HepG2 (cell line): ENCODE measurements around the gene MPHOSPH8. TPM values are rescaled to one million over a fixed set of nuclear protein-coding genes. Genes with fewer than 3 reads are reported as not detected.

ENCODE experiments used
- CCAR2 ChIP-seq: fragments of 200-400 bp; formaldehyde crosslinking; optimal IDR thresholded peaks from 2 replicates; pipeline ENCODE3; 2018; ENCODE audit warnings: low read depth, mild to moderate bottlenecking, low read length, moderate library complexity
- FOXK1 ChIP-seq: sonication (generic); formaldehyde crosslinking; IDR thresholded peaks from 2 replicates; pipeline ENCODE4 v1.4.0; 2020; ENCODE audit warnings: low read depth, missing genetic modification reagents, borderline replicate concordance
- GZF1 ChIP-seq: sonication (generic); formaldehyde crosslinking; IDR thresholded peaks from 2 replicates; pipeline ENCODE4 v1.5.1; 2020; ENCODE audit warnings: mild to moderate bottlenecking, missing genetic modification reagents
- HMGXB3 ChIP-seq: sonication (generic); formaldehyde crosslinking; IDR thresholded peaks from 2 replicates; pipeline ENCODE4 v1.4.0; 2020; ENCODE audit warnings: missing genetic modification reagents, borderline replicate concordance
- MTF1 ChIP-seq: sonication (generic); formaldehyde crosslinking; IDR thresholded peaks from 2 replicates; pipeline ENCODE4 v1.5.0; 2020; ENCODE audit warnings: missing genetic modification reagents
- NCOA2 ChIP-seq: sonication (generic); formaldehyde crosslinking; IDR thresholded peaks from 2 replicates; pipeline ENCODE4 v1.8.0; 2022; ENCODE audit warnings: inconsistent platforms
- NCOR1 ChIP-seq: fragments of 200-600 bp; sonication (generic); IDR thresholded peaks from 2 replicates; pipeline ENCODE4 v1.7.0; 2017; ENCODE audit warnings: antibody characterized with exemption, low read length, borderline replicate concordance
- PHF8 ChIP-seq: sonication (generic); formaldehyde crosslinking; IDR thresholded peaks from 2 replicates; pipeline ENCODE4 v1.5.0; 2020; ENCODE audit warnings: missing genetic modification reagents
- PPARG ChIP-seq: conservative IDR thresholded peaks from 2 replicates; pipeline ENCODE4 v1.6.1; 2016; ENCODE audit warnings: missing biosample characterization, missing genetic modification reagents
- RFXANK ChIP-seq: IDR thresholded peaks from 2 replicates; pipeline ENCODE4 v1.6.1; 2016
- RXRA ChIP-seq: sonication (generic); formaldehyde crosslinking; IDR thresholded peaks from 2 replicates; pipeline ENCODE4 v1.5.1; 2020; ENCODE audit warnings: missing genetic modification reagents
- SAP130 ChIP-seq: IDR thresholded peaks from 2 replicates; pipeline ENCODE4 v1.6.1; 2016; ENCODE audit warnings: low read depth
- SMARCC2 ChIP-seq: fragments of 450-650 bp; IDR thresholded peaks from 2 replicates; pipeline ENCODE4 v1.6.1; 2017; ENCODE audit warnings: antibody characterized with exemption, mild to moderate bottlenecking
- SPEN ChIP-seq: sonication (generic); formaldehyde crosslinking; IDR thresholded peaks from 2 replicates; pipeline ENCODE4 v1.5.1; 2020; ENCODE audit warnings: low read depth, mild to moderate bottlenecking, missing genetic modification reagents
- TBX2 ChIP-seq: sonication (generic); formaldehyde crosslinking; IDR thresholded peaks from 2 replicates; pipeline ENCODE4 v1.5.0; 2020; ENCODE audit warnings: missing genetic modification reagents, mild to moderate bottlenecking, borderline replicate concordance
- TBX3 ChIP-seq: fragments of 450-650 bp; IDR thresholded peaks from 2 replicates; pipeline ENCODE4 v1.6.1; 2017; ENCODE audit warnings: antibody characterized with exemption, mild to moderate bottlenecking, inconsistent platforms, borderline replicate concordance
- TFDP2 ChIP-seq: sonication (generic); formaldehyde crosslinking; IDR thresholded peaks from 2 replicates; pipeline ENCODE4 v1.4.0; 2020; ENCODE audit warnings: missing genetic modification reagents
- THRA ChIP-seq: sonication (generic); formaldehyde crosslinking; IDR thresholded peaks from 2 replicates; pipeline ENCODE4 v1.4.0; 2020; ENCODE audit warnings: missing genetic modification reagents, borderline replicate concordance
- U2AF2 ChIP-seq: fragments of 200-400 bp; formaldehyde crosslinking; IDR thresholded peaks from 2 replicates; pipeline ENCODE4 v1.6.1; 2017; ENCODE audit warnings: low read depth, mild to moderate bottlenecking, low read length
- YEATS2 ChIP-seq: sonication (generic); formaldehyde crosslinking; IDR thresholded peaks from 2 replicates; pipeline ENCODE4 v1.4.0; 2020; ENCODE audit warnings: missing genetic modification reagents, borderline replicate concordance
- ZBTB7B ChIP-seq: sonication (generic); formaldehyde crosslinking; IDR thresholded peaks from 2 replicates; pipeline ENCODE4 v1.4.0; 2020; ENCODE audit warnings: missing genetic modification reagents
- ZBTB8A ChIP-seq: sonication (generic); formaldehyde crosslinking; IDR thresholded peaks from 2 replicates; pipeline ENCODE4 v1.4.0; 2020; ENCODE audit warnings: mild to moderate bottlenecking, low read depth, missing genetic modification reagents, borderline replicate concordance
- ZFX ChIP-seq: sonication (generic); formaldehyde crosslinking; IDR thresholded peaks from 2 replicates; pipeline ENCODE4 v1.4.0; 2020; ENCODE audit warnings: mild to moderate bottlenecking, low read depth, missing genetic modification reagents, moderate library complexity
- ZNF124 ChIP-seq: sonication (generic); formaldehyde crosslinking; IDR thresholded peaks from 2 replicates; pipeline ENCODE4 v1.4.0; 2020; ENCODE audit warnings: missing genetic modification reagents
- ZNF143 ChIP-seq: sonication (generic); formaldehyde crosslinking; IDR thresholded peaks from 2 replicates; pipeline ENCODE4 v1.4.0; 2020; ENCODE audit warnings: missing genetic modification reagents
- ZNF225 ChIP-seq: sonication (generic); formaldehyde crosslinking; IDR thresholded peaks from 2 replicates; pipeline ENCODE4 v1.4.0; 2020; ENCODE audit warnings: mild to moderate bottlenecking, missing genetic modification reagents
- ZNF3 ChIP-seq: IDR thresholded peaks from 2 replicates; pipeline ENCODE4 v1.7.0; 2017; ENCODE audit warnings: inconsistent platforms
- polyA plus RNA-seq, 8 experiments: library from polyadenylated mRNA; depleted of rRNA in 3 of 8; stranded (reverse) in 7 of 8; unstranded in 1 of 8; fragments of >200 nt; fragmentation: Illumina TruSeq in 4 of 8; extraction: Trizol in 4 of 8; gene quantifications; 2 replicates each; pipeline versions ENCODE4 v1.2.1 to v1.2.3, GENCODE V29; 2011 to 2016; ENCODE audit warnings: low read depth in 4 of 8, missing spikeins in 1 of 8, mixed read lengths in 1 of 8; ENCODE audit not compliant: insufficient read depth in 1 of 8
- total RNA-seq, 5 experiments: library from RNA; depleted of rRNA; stranded (reverse); fragments of >200 nt; fragmentation: Illumina TruSeq; extraction: Trizol; gene quantifications; 2 replicates each; pipeline ENCODE4 v1.2.3, GENCODE V29; 2016; ENCODE audit warnings: low read depth in 1 of 5

MPHOSPH8 gene
- total and polyA plus RNA-seq, 2 of the 13 experiments (the other 11 are each of a cell fraction or from before 2014, with no cell fraction given): 17.3 to 20.9 TPM

- TF ChIP-seq HMGXB3 (CRISPR knock-in tag): peak; percentile 58; the same call in 1 of the 2 replicates
- TF ChIP-seq GZF1 (CRISPR knock-in tag): peak; percentile 54; the same call in 1 of the 2 replicates
- no peak for TF ChIP-seq PHF8 (CRISPR knock-in tag)
- no peak for TF ChIP-seq ZBTB8A (CRISPR knock-in tag)
- peak; percentile 95 for TF ChIP-seq NCOA2
- TF ChIP-seq RFXANK (CRISPR knock-in tag): 0 out of 2 replicates have a peak, but pooled peaks have one; percentile 36
- no peak for TF ChIP-seq SMARCC2
- TF ChIP-seq ZNF124 (CRISPR knock-in tag): peak; percentile 67; the same call in 1 of the 2 replicates
- TF ChIP-seq SAP130 (CRISPR knock-in tag): peak; percentile 86
- TF ChIP-seq FOXK1 (CRISPR knock-in tag): peak; percentile 84
- TF ChIP-seq NCOR1: peak; percentile 67; the same call in 1 of the 2 replicates
- no peak for TF ChIP-seq MTF1 (CRISPR knock-in tag)
- TF ChIP-seq TBX3: peak; percentile 45; the same call in 1 of the 2 replicates
- TF ChIP-seq TFDP2 (CRISPR knock-in tag): peak; percentile 44; the same call in 1 of the 2 replicates
- 0 out of 2 replicates have a peak, but pooled peaks have one; percentile 25 for TF ChIP-seq ZFX
- TF ChIP-seq THRA (CRISPR knock-in tag): peak; percentile 80; the same call in 1 of the 2 replicates
- peak; percentile 79; the same call in 1 of the 2 replicates for TF ChIP-seq RXRA (CRISPR knock-in tag)
- TF ChIP-seq ZBTB7B (CRISPR knock-in tag): peak; percentile 94
- peak; percentile 31; the same call in 1 of the 2 replicates for TF ChIP-seq YEATS2 (CRISPR knock-in tag)
- TF ChIP-seq PPARG (CRISPR knock-in tag): peak; percentile 82
- peak; percentile 83 for TF ChIP-seq TBX2 (CRISPR knock-in tag)
- no peak for TF ChIP-seq ZNF143
- TF ChIP-seq CCAR2: no peak
- TF ChIP-seq SPEN: peak; percentile 45; the same call in 1 of the 2 replicates
- no peak for TF ChIP-seq U2AF2
- TF ChIP-seq ZNF225 (CRISPR knock-in tag): no peak
- TF ChIP-seq ZNF3 (CRISPR knock-in tag): peak; percentile 56
These were observed 36.5 kb upstream of the MPHOSPH8 start (continued) for GRCh38 chr13:19596960-19597361.
